Left forelimb (tissue), 1 donor: ENCODE results near the gene GPR27.

Experiments
- DNase-seq: peaks from one replicate; pipeline ENCODE4 v3.0.0-alpha.2; 2018; ENCODE audit warnings: low spot score

GPR27 gene, protein sequence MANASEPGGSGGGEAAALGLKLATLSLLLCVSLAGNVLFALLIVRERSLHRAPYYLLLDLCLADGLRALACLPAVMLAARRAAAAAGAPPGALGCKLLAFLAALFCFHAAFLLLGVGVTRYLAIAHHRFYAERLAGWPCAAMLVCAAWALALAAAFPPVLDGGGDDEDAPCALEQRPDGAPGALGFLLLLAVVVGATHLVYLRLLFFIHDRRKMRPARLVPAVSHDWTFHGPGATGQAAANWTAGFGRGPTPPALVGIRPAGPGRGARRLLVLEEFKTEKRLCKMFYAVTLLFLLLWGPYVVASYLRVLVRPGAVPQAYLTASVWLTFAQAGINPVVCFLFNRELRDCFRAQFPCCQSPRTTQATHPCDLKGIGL

DNA sequence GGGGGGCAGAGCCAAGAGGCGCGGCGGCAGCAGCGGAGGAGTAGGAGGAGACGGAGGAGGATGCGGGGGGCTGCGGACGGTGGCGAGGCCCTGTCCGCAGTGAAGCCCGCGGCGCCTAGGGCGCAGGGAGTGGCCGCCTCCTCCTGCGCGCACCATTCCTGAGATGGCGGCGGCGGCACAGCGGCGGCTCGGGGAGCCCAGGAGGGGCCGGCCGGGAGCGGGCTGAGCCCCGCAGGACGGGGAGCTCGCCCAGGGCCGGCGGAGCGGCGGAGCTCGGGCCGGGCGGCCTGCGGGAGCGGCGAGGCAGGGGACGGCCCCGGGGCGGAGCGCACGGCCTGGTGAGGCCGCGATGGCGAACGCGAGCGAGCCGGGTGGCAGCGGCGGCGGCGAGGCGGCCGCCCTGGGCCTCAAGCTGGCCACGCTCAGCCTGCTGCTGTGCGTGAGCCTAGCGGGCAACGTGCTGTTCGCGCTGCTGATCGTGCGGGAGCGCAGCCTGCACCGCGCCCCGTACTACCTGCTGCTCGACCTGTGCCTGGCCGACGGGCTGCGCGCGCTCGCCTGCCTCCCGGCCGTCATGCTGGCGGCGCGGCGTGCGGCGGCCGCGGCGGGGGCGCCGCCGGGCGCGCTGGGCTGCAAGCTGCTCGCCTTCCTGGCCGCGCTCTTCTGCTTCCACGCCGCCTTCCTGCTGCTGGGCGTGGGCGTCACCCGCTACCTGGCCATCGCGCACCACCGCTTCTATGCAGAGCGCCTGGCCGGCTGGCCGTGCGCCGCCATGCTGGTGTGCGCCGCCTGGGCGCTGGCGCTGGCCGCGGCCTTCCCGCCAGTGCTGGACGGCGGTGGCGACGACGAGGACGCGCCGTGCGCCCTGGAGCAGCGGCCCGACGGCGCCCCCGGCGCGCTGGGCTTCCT is at the start of gene GPR27:
Gene GPR27, plus strand, starts transcription at position 155 of the 909 bp plus-strand sequence. Its CDS starts 195 bp downstream, at position 350.
- DNase-seq: no peak

DNA sequence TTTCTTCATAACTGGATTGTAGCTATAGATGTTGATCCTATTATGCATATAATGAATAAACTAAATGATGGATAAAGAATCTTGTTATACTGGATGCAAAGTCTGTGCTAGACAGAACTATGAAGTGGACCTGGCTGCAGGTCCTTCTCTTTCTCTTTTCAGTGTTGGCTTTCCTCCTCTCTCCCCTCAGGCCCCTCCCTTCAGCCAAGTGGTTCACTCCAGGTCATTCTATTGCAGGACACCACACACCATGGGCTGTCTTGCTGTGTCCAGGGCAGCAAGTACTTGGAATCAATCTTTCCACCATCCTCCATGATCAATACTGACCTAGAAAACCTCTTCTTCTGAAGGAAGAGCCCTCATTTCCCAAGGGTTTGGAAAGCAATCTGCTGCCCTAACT is 48.7 kb upstream of the GPR27 start:
- DNase-seq: no peak

DNA sequence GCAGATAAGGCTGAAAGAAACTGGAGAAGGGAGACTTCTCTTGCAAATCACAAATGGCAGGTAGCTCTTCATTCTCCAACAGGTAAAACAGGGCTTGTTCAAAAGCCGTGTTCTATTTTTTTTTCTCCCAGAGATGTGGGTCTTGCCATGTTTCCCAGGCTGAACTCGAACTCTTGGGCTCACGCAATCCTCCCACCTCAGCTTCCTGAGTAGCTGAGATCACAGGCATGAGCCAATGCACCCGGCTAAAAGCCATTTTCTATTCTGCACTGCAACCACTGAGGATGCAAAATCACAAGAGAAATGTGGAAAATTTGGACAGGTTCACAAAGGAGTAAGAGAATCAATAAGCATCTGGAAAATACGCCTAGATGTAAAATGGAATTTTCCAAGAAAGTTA is 48.0 kb upstream of the GPR27 start:
- no peak for DNase-seq

DNA sequence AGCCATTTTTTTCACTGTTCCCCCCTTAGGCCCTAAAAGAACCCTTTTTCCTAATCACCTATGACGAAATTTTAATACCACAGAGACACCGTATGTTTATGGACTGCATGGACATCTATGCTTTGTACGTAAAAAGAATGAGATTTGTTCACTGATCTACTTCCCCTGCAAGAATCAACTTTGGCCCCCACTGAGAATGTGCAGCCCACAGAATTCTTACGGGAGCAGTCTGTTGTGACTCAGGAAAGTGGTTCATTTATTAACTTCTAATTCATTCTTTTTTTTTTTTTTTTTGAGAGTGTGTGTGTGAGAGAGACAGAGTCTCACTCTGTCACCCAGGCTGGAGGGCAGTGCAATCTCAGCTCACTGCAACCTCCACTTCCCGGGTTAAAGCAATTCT is 46.1 kb upstream of the GPR27 start:
- no peak for DNase-seq

DNA sequence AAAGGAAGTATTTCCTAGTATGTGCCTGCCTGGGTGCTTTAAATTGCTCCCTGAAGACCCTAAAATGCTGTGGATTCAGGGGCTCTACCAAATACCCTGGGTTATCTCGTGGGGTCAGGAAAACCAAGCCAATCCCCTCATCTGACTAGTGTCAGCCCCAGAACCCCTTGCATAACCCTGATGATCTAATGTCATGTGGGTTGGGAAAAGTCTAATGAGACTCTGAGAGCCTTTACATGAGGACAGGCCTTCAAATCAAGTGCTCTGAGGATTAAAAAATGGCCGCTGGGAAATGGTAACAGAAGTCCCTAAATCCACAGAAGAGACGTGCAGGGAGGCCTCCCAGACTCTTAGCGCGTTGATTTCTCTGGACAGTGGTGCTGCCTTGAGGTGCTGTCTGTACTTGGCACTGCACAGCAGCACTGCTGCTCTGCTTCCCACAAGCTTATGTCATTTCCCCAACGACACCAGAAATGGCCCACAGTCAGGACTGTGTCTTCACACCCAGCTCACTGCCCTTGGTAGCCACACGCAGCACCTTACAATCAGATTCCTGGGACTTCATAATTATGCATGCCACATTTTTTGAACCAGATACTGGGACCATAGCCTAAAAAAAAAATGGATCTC is 45.1 kb upstream of the GPR27 start:
- DNase-seq: no peak

DNA sequence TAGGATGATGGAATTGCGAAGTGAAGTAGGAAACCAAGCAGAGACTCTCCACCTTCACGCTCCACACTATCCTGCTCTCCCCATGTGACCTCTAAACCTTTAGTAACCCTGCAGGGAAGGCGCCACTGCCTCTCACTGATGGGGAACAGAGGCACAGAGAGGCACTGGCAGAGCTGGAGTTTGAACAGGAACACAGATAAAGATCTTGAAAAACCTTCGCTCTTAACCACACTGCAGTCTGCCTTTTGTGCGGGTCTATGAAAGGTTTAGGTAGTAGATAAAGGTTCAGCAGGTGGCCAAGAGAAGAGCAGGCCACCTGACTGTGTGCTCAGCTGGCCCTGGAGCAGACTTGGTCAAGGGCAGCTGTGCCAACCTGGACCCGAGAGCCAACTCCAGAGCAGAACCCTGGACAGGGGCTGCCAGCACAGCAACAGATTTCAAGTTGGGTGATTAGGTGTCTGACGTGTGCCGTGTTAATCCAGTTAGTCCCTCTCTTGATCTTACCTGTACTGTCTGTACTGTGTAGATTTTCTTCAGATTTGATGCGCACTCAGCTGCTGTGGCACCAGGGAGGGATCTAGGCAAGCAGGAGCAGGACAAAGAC is 43.6 kb upstream of the GPR27 start:
- no peak for DNase-seq

DNA sequence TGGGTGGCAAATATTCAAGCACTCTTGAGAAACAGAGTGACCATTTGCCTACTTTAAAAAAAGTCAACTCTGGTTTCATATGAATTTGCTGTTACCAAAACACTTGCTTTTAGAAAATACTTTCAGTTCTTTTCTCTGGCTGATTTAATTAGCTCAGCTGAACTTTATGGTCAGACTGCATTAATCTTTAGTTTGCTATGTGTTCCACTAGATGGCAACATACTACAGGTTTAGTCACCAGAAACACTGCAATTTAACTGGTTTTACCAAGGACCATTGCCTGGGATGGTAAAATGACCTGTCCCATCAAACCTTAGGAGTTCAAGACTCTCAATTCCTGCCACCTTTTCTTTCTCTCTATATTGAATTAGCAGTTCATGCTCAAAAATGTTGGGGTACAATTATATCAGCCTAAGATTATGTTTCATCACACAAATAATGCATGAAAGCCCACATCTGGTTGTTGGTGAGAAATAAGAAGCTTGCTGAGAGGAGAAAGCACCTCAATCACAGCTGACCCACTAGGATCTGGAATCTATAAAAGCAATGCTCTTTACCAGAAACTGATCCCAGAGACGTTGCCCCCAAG is 42.7 kb upstream of the GPR27 start:
- no peak for DNase-seq

DNA sequence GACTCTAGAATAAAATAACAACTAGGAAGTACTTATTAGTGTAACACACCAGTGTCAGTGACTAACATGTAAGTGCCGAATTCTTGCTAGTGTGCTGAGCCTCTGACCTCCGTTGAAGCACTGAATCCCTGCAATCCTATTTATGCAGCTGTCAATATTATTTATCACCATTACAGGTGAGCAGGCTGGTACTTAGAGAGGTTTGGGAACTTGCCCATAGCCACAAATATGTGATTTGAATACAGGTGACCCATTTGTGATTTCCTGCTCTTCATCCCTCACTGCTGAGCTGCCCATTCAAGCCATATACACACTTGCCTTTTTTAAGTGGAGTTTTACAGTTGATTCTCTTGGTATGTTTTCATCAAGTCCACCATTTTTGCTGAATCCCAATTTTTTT is 40.6 kb upstream of the GPR27 start:
- DNase-seq: no peak

DNA sequence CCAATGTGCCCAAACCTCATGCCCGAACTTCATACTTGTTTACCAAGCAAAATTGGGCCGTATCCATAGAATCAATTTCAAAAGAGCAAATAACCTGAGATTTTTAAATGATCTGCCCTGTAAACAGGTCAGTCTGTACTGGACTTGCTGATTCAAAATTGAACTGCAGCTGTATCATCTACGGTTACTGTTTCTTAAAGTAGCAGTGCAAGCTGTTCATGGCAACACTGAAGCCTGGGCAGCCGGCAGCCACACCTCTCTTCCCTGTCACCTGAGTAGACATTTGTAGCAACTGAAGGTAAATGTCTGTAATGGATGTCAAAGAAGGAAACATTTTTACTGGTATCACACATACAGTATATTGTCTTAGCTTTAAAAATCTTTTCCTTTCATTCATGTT is 39.1 kb upstream of the GPR27 start:
- no peak for DNase-seq

DNA sequence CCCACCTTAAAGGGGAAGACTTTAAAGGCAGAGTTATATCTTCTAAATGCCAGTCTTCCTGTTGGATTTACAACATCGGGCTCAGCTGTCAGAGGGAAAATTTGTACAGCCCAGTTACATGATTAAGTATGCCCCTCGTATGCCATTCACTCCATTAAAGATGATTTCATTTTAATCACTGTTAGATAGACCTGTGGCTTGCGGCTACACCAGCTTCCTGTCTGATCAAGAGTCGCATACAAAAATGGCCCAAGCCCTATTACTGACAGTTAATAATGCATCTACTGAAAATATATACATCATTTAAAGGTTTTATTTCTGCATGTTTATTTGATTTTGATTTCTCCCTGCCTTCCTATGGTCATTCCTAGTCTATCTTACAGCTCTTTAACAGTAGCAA is 35.6 kb upstream of the GPR27 start:
- DNase-seq: no peak

DNA sequence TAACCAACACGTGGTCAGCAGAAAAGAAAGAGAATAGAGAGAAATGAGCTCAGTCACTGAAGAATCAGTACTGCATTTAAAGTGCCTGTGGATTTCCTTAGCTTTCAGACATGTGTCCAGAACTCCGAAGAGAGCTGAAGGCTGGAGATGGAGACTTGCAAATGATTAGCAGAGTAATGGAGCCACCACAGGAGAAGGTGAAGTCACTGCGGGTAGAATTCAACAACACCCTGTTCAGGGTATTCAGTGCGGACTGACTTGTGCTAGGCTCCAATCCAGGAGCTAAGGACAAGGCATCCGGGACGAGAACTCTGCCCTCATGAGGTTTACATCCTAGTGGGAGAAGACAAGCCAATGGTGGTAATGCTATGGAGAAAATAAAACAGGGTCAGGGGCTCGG is 32.7 kb upstream of the GPR27 start:
- no peak for DNase-seq

DNA sequence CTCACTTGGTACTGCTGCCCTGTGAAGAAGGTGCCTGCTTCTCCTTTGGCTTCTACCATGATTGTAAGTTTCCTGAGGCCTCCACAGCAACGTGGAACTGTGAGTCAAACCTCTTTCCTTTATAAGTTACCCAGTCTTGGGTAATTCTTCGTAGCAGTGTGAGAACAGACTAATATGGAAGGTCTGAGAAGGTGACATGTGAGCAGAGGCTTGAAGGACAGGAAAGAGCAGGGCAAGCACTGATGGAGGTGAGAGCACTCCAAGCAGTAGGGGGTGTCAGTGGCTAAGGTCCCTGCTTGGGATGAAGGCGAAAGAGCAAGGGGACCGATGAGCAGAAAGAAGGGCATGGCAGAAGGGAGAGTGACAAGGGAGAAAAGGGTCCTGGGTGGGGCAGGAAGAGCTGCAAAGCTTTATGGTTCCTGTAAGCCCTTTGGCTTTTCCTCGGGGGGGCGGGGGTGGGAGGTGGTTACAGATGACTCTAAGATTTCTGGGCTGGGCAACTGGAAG is 32.0 kb upstream of the GPR27 start:
- DNase-seq: no peak

DNA sequence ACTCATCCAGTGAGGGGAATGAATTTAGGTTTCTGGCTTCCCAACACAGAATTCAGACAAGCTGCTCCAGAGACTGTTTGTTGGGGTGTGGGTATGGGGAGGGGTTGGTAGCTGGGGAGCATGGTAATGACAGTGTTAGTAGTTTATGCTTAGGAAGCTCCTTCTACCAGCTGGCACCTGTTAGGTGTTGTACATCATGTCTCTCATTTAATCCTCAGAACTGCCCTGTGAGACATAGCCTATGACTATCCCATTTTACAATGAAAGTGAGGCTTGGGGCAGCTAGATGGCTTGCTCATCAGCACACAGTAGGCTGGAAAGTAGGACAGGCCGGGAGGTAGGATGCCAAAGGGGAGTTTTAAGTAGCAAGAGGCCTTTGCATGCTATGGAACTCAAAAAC is 31.0 kb upstream of the GPR27 start:
- DNase-seq: no peak

DNA sequence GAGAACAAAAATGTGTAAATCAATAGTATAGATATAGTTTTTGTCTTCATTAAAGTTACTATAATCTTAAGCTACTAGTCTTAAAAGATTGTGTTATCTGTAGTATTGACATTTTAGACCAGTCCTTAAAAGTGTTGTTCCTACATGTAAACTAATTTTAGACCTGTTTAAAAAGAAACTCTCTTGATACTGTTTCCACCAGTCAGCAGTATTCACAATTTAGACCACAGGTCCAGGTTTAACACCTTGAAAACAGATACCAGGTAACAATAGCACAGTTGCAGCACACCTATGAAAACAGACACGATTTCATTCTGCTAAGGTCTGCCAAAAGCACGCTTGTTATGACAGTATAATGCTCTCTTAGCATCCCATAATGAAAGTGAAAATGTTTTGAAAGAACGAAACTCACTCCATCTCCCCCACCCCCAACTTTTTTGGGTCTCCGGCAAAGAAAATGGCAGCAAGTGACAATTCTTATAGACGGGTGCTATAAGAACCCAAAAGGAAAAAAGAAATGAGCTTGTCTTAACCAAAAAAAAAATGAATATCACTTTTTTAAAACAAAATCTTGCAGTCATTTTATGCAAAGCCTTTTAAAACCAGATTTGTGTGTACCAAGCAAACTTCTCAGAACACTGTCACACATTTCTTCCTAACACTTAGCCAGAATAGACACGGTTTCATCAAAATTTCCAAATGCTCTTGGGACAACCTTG is 30.0 kb upstream of the GPR27 start:
- DNase-seq: no peak

DNA sequence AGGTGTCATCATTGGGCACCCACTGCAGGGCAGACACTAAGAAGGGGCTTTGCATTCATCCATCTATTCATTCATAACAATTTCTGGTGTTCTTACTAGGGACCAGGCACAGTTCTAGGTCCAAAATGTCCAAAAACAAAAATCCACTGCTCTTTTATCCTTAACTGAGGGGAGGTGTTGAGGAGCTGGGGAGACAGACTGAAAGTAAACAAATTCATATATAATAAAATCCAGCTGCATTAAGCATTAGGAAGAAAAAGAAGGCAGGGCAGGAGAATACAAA is 29.5 kb upstream of the GPR27 start:
- no peak for DNase-seq

DNA sequence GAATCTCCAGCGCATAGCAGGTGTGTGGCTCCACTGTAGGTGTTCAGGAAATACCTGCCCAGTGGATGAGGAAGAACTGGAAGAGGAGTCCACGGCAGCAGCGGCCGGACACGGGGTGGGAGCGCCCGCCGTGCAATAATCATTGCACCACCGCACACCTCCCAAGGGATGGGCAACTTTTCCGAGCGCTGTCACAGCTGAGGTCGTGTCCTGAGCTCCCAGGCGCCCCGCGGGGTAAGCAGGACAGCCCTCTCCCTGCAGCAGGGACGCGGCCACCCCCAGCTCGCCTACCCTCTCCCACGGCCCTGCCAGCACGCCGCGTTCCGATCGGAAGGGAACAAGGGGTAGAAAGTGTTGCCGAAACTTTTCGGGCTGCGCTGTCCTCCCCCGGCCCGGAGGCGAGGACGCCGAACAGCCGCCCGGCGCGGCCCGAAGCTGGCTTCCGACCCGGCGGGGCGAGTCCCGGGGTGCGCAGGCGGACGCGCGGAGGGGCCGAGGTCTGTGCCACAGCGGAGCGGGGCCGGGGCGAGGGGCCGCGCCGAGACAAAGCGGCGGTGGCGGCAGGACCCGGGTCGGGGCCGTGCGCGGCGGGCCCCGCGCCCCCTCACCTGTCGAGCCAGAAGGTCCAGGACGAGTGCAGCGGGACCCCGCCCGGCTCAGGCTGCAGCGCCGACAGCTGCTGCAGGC is 28.9 kb upstream of the GPR27 start:
- DNase-seq: no peak

DNA sequence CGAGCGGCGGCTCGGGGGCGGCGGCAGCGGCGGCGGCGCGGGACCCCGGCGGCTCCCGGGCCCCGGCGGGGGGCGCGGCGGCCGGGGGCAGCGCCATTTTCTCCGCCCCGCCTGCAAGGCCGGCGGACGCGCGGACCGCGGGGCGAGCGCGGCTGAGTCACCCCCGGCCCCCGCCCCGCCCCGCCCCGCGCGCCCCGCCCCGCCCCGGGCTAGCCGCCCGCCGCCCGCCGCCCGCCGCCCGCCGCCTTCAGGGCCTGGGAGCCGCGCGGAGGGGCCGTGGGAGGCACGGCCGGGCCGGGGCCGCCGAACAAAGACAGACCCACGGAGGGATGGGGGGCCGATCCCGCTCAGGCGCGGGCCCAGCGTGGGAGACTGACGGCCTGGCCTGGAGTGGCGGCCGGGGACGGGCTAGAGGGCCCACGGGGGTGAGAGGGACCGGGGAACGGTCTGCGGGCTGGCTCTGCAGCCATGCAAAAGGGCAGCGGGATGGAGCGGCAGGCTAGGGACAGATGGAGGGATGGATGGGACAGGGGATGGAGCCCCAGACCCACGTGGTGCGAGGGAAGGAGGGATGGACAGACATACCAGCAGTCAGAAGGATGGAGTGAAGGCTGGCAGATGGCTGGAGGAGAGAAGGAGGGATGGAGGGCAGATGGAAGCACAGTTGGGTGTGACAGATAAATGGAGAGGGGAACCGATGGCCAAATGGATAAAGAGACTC is 28.2 kb upstream of the GPR27 start, which contains the start of gene EIF4E3:
Gene EIF4E3, minus strand, starts transcription at position 132 of the 721 bp plus-strand sequence. Its CDS starts 35 bp downstream, at position 97.
- DNase-seq: no peak

DNA sequence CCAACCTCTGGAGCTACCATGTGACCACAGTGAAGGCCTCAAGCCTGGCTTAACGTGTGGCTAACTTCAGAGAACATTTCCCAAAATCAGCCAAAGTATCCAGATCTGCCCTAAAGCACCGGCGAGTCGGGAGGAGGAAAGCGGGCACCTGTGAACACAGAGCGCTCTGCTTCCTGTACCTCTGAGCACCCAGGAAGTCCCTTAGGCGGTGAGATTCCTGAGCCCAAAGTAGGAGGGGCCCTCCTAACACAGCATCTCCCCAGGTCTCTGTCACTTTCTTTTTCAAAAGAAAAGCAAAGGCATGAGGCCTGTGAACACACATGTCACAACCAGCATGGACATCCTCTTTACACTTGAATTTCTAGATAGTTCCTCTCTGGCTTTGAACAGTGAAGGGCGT is 27.5 kb upstream of the GPR27 start:
- DNase-seq: no peak

DNA sequence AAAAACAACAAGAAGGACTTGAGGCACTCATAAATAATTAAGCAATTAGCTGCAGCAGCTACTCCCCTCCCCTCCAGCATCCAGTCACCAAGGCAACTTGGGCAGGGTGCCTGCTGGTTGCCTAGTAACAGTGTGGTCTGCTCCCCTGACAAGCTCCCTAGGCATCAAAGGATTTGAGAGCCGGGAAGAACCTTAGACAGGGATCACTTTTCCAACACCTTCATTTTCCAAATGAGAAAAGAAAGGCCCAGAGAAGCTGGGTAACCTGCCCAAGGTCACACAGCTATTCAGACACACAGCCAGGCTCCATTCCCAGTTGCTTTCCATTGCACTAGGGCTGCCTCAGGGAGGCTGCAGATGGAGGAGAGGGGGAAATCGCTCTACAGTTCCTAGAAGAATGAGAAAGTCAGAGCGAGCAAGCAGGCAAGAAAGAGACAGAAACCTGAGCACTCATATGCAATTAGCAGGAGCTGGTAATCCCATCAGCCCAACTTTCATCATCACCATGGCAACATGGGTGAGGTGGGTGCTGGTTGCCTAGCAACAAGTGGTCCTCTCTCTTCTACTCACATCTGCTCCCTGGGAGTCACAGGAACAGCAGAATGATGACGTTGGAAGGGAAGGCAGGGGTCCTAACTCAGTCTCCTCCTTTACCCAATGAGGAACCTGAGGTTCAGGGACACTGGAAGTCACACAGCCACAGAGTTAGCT is 24.9 kb upstream of the GPR27 start:
- no peak for DNase-seq
